ENCODE measurements around the gene ADAP1. TPM values are rescaled to one million over a fixed set of nuclear protein-coding genes. Genes with fewer than 3 reads are reported as not detected.

ADAP1 gene
- total RNA-seq, 4 donors from 2014 or later: 9.1 to 18.8 (median 9.9) TPM

GRCh38 chr7:918118-918425 lies 36.4 kb downstream of the ADAP1 start:
- no peak overlapping the region for H3K4me3 ChIP-seq (ENCODE audit: low read depth, poor library complexity, severe bottlenecking)
- DNase-seq (ENCODE audit: low spot score in 2 of 2): no peak
- 84 to 85% methylated on average over 9 of the region's 9 CpGs for WGBS, 2 donors
- intact Hi-C loops (cut with DNase I; ENCODE audit: low total_unique reads): no loop called here
- no peak for TF ChIP-seq CTCF (IDR thresholded peaks at IDR 0.05)
- no peak for TF ChIP-seq POLR2A (IDR thresholded peaks at IDR 0.05)

- DNase-seq (ENCODE audit: low spot score in 2 of 2): peak in 1 of 2 donors; percentile 57
- no peak overlapping the region for H3K4me3 ChIP-seq (ENCODE audit: low read depth, poor library complexity, severe bottlenecking)
- intact Hi-C loops (cut with DNase I; ENCODE audit: low total_unique reads): no loop called here
- WGBS, 2 donors: 73 to 79% methylated on average over 25 to 27 of the region's 33 CpGs
- no peak for TF ChIP-seq POLR2A (IDR thresholded peaks at IDR 0.05)
- TF ChIP-seq CTCF (IDR thresholded peaks at IDR 0.05): no peak
Measured at GRCh38 chr7:917255-918117, 37.0 kb downstream of the ADAP1 start.

DNA sequence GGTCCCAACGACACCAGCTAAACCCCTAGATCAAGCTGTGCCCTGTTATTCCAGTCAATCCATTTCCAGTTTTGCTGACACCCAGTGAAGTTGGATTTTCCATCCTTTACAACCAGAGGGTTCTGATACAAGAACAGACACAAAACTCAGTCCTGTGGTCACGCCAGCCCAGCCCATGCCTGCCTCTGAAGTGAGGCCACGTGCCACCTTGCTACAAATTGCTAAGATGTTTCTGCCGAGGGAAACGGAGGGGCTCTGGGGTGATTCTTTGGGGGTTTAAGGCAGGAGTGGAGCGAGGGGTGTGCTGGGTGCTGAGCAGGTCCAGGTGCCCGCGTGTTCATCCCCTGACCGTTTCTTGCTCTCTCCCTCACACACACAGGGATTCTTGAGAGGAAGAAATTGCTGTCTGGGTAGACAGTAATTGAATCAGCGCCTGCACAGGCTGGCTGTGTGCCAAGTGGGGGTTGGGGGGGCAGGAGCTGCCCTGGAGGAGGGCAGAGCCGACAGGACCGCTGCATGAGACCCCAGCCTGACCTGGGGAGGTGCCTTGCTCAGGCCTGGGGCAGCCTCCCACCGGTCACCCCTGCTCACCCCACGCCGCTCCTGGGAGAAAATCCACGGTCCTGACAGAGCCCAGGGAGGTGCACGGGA lies 38.1 kb downstream of the ADAP1 start:
- DNase-seq (ENCODE audit: low spot score in 2 of 2): no peak
- no peak for TF ChIP-seq CTCF (IDR thresholded peaks at IDR 0.05)
- TF ChIP-seq POLR2A (IDR thresholded peaks at IDR 0.05): no peak
- intact Hi-C loops (cut with DNase I; ENCODE audit: low total_unique reads): no loop called here
- 24 to 30% methylated on average over 15 to 16 of the region's 17 CpGs for WGBS, 2 donors
- H3K4me3 ChIP-seq (ENCODE audit: low read depth, poor library complexity, severe bottlenecking): no peak overlapping the region

DNA sequence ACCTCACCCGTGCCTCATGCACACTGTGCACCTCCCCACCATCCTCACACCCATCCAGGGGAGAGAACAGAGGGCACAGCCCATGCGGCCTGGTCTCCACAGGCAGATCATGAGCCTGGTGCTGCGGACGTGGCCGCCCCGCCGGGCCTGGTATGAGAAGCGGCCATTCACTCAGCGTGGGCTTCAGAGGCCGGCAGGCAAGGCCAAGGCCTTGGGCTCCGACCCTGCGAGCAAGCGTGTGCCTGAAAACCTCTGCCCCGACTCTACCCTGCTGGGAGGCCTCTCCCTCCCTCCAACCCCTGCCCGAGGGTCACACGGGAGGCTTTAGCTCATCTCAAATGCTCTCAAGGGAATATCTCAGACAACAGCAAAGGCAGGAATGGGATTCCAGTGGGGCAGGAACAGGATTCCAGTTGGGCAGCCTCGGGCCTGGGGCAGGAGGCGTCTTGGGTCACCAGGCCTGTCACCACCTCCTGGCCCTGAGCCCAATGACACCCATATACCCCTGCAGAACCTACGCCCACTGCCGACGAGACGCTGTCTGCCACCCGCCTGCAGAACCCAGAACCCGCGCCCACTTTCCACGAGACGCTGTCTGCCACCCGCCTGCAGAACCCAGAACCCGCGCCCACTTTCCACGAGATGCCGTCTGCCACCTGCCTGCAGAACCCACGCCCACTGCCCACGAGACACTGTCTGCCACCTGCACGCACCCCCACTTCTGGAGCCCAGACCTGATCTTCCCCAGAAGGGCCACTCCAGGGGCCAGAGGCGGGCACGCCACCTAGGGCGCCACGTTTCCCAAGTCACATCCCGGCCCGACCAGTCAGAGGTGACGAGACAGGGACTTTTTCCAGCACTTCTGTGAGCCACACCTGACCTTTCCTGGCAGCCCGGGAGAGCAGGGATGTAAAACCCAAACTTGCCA lies 38.9 kb downstream of the ADAP1 start:
- WGBS, 2 donors: 64 to 71% methylated on average over 34 to 43 of the region's 43 CpGs
- intact Hi-C loops (cut with DNase I; ENCODE audit: low total_unique reads): no loop called here
- H3K4me3 ChIP-seq (ENCODE audit: low read depth, poor library complexity, severe bottlenecking): no peak overlapping the region
- TF ChIP-seq POLR2A (IDR thresholded peaks at IDR 0.05): no peak
- TF ChIP-seq CTCF (IDR thresholded peaks at IDR 0.05): no peak
- no peak for DNase-seq (ENCODE audit: low spot score in 2 of 2)

- 51 to 57% methylated on average over 5 to 9 of the region's 16 CpGs for WGBS, 2 donors
- intact Hi-C loops (cut with DNase I; ENCODE audit: low total_unique reads): no loop called here
- no peak overlapping the region for H3K4me3 ChIP-seq (ENCODE audit: low read depth, poor library complexity, severe bottlenecking)
- no peak for TF ChIP-seq POLR2A (IDR thresholded peaks at IDR 0.05)
- no peak for TF ChIP-seq CTCF (IDR thresholded peaks at IDR 0.05)
- no peak for DNase-seq (ENCODE audit: low spot score in 2 of 2)
Measured at GRCh38 chr7:914521-915194, 39.8 kb downstream of the ADAP1 start.

All from lower leg skin (tissue), 4 donors.